Jurkat, Clone E6-1 (cell line): ENCODE data around the gene ALDH3B2.
"Not testable (repeated sequence)": the region's sequence is repeated elsewhere in the genome, so short reads cannot be mapped to it uniquely, and the experiment has no call there.

ENCODE experiments used
- DNase-seq: peaks from one replicate; pipeline ENCODE4 v3.0.0-alpha.2; 2011; ENCODE audit warnings: low read depth, low spot score
- H3K4me3 ChIP-seq: 2 replicates; pipeline ENCODE4 v1.5.1; 2011; ENCODE audit warnings: mild to moderate bottlenecking, low read length, control low read depth, moderate library complexity

ALDH3B2 gene

DNA sequence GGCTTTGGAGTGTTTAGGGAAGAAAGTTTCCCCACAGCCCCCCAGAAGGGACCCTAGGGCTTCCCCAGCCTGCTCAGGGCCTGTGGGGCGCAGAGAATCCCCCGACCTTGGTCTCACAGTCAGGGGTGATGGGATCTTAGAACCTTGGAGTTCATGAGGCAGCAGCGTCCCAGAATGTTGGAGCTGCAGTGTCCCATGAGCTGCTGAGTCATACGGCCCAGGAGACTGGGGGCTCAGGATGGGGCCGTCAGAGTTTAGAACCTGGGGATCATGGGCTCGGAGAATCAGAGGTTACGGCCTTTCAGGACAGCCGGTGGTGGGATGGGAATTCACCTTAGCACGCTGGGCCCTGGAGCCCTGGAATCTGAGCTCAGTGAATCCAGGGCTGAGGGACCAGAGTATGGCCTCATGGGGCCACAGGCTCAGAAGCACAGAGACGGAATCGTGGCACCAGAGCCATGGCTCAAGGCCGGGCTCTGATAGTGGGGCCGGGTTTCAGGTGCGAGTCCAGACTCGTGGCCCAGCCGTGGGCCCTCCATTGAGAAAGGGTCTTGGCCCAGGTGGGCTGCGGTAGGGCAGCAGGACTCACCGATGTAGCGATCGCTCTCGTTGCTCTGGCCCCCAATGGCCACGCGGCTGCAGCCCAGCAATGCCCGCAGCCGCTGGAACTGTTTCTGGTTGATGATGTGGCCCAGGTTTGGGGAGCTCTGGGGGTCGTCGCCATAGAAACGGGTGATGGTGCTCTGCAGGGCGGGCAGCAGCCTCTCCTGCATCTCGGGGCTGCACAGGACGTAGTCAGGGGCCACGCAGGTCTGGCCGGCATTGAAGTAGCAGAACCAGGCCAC, 9.5 kb downstream of the ALDH3B2 start:
- no peak for DNase-seq
- H3K4me3 ChIP-seq, result no peak overlapping the region

DNA sequence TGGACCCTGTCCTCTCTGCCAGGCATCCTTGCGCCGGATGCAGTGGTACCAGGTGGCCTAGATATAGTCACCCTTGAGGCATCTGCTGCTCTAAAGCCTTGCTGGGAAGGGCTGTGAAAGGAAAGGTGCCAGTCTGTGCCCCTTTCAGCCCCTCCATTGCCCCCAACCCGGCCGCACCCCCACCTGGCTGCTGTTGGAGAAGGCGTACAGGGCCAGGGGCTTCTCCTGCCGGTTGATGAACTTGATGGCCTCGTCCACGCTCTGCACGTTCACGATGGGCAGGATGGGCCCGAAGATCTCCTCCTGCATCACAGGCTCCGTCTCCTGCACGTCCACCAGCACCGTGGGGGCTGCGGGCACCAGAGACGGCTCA, 10.2 kb downstream of the ALDH3B2 start:
- no peak for DNase-seq
- H3K4me3 ChIP-seq, result no peak overlapping the region

GRCh38 chr11:67663532-67664212, 10.8 kb downstream of the ALDH3B2 start:
- no peak overlapping the region for H3K4me3 ChIP-seq
- no peak for DNase-seq

DNA sequence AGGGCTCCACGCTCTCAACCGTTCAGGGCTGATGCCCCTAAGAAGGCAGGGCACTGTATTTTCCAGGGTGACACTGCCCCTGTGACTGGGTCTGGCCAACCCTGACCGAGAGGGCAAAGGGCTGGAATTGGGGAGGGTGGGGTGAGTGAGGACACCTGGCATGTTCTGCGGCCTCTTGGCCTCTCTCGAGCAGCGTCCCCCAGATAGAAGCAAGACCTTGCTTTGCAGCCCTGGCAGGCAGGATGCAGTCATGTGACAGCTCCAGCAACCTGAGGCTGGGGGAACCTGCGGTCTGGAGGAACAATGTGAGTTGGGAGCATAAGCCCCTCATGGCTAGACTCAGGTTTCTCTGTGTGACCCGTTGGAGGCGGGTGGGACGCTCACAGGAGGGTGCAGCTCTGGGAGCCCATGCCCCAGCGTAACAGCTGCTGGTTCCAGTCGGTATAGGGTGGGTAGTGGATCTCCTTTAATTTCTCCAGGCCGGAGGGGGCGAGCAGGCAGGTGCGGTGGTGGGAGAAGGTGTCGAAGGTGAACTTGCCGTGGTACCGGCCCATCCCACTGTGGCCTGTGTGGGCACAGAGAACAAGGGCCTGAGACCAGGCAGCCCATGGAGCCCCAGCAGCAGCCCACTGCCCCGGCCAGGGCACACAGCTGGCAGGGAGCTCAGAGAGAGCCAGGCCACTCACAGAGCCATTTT, 11.4 kb downstream of the ALDH3B2 start:
- DNase-seq, result no peak
- no peak overlapping the region for H3K4me3 ChIP-seq

DNA sequence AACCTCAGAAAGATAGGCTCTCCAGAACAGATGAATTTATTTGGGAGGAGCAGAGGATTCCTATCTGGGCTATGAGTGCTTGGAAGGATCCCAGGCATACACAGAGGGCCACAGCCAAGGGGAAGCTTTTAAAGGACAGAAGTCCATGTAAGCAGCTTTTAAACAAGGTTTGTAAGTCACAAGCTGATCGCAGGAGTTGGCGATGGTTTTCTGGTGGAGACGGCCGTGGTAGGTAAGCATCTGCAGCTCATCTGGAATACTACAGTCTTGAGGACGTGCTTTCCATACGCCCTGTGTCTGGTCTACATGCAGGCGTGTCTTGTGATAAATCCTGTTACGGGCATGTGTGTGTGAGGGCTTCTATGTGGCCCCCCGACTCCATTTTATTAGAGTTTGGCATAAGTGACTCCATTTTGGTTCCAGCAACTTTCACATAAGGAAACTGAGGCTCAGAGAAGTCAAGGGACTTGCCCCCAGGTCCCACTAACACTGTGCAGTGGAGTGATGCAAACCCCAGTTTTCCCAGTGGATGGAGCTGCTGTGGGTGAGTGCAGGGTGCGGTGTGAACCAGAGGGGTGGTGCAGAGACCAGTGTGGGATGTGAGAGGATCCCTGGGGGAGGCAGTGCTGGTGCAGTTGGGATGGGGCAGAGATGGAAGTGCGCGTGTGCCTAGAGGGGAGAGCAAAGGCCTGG, 12.1 kb downstream of the ALDH3B2 start:
- no peak for DNase-seq
- H3K4me3 ChIP-seq, result no peak overlapping the region

GRCh38 chr11:67660752-67661151, 13.7 kb downstream of the ALDH3B2 start:
- not testable (repeated sequence) for DNase-seq, H3K4me3 ChIP-seq

GRCh38 chr11:67659651-67660165, 14.7 kb downstream of the ALDH3B2 start:
- not testable (repeated sequence) for DNase-seq, H3K4me3 ChIP-seq

GRCh38 chr11:67657300-67657699, 17.1 kb downstream of the ALDH3B2 start:
- no peak overlapping the region for H3K4me3 ChIP-seq
- DNase-seq, result no peak

GRCh38 chr11:67656278-67656922, 18.0 kb downstream of the ALDH3B2 start:
- no peak for DNase-seq
- no peak overlapping the region for H3K4me3 ChIP-seq

GRCh38 chr11:67654225-67654624, 20.2 kb downstream of the ALDH3B2 start:
- H3K4me3 ChIP-seq, result no peak overlapping the region
- no peak for DNase-seq

- no peak overlapping the region for H3K4me3 ChIP-seq
- no peak for DNase-seq
These were observed 21.2 kb downstream of the ALDH3B2 start for GRCh38 chr11:67652965-67653845.

DNA sequence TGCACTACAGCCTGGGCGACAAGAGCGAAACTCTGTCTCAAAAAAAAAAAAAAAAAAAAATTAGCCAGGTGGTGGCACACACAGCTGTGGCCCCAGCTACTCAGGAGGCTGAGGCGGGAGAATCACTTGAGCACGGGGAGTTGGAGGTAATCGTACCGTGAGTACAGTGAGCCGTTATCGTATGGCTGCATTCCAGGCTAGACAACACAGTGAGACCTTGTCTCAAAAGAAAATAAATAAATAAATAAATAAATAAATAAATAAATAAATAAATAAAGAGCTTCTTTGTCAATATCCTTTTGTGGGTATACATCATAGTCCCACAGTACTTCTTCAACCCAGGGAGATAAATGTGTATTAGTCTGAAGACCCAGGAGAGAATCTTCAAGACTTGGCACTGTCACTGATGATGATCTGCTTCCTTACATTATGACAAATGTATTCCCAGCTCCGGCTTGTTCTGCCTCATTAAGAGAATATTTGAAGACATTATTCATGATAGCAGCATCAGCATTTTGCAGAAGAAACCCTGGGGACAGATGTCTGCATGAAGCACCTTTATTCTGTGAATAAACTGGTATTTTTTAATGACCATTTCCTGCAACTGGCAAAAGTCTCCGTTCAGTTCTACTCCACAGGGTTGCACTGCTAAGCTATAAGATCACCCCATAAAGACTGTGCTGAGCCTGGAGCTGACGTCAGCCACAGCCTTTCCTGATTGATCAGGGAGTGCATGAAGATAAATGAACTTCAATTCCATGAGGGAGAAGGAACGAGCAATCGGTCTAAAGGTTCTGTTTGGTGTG, 22.2 kb downstream of the ALDH3B2 start:
- H3K4me3 ChIP-seq, result no peak overlapping the region
- DNase-seq, result no peak

DNA sequence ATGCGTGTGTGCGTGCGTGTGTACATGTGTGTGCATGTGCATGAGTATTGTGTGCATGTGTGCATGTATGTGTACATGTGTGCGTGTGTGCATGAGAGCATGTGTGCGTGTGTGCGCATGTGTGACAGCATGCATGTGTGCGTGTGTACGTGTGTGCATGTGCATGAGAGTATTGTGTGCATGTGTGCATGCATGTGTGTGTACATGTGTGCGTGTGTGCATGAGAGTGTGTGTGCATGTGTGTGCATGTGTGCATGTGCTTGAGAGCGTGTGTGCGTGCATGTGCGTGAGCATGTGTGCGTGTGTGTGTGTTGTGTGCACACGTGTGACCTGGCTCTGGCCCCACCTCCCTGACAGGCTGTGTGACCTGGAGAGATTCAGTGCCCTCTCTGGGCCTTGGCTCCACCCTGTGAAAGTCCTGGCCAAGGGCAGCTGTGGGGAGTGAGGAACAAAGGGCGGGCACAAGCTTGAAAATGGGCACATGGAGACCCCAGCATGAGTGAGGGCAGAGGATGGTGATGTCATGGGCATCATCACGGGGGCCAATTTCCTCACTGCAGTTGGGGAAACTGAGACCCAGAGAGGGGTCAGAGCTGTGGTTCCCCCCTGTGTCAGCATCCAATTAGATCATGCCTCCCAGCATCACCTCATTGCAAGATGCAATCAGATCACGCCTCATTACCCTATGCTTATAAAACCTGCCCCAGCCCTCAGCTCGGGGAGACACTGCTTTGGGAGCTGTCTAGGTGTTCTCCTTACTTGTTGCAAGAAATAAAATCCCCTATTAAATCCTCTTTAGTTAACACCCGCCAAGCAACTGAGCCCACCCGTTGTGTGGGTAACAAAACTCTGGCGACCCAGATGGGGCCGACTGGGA, 24.6 kb downstream of the ALDH3B2 start:
- peak overlapping the region; percentile 80 for H3K4me3 ChIP-seq
- DNase-seq, result peak; percentile 88

DNA sequence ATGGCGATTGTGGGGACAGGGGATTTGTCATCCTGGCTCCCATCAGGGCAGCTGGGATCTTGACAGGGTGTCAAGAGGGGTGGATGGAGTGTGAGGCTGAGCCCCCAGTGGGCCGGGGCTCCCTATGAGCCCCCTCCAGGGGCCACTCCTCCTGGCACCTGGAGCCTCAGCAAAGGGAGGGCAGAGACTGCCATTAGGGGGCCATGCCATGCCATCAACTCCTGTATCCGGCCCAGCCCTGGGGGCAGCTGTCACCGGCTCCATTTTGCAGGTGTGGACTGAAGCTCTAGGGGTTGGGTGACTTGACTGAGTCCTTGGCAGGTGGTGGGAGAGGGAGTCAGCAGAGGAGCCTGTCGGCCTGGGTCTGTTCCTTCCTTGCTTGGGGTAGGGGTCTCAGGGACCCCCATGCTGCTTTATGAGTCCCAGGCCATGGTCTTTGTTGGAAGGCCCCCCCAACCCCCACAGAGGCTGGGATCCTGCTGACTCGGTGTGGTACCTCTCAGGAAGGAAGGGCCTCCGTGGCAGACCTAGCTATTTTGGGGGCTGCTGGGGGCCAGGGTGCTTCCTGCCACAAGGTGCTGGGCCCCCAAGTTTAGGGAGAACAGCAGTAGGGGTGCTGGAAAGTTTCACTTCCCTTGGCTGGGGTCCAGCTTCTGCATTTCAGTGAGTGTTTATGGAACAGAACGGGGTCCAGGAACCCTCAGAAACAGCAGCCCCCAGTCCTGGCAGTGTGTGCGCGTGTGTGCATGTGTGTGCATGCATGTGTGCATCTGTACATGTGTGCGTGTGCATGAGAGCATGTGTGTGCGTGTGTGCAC, 25.4 kb downstream of the ALDH3B2 start:
- peak; percentile 32 for DNase-seq
- no peak overlapping the region for H3K4me3 ChIP-seq

GRCh38 chr11:67648140-67648795, 26.2 kb downstream of the ALDH3B2 start:
- peak; percentile 87 for DNase-seq
- no peak overlapping the region for H3K4me3 ChIP-seq
